Pancreas (tissue), 10 donors: ENCODE results near the gene ZNF846. TPM values are rescaled to one million over a fixed set of nuclear protein-coding genes. Genes with fewer than 3 reads are reported as not detected.

Source experiments
- ATAC-seq, 4 donors: fragments of 200-7000 bp; cut with Tn5 transposase; one replicate each; pipeline versions ENCODE4 v1.8.0 to v1.9.1; 2020; ENCODE audit warnings: mild to moderate bottlenecking in 4 of 4, moderate library complexity in 4 of 4
- DNase-seq, 6 donors: peaks; one replicate each; pipeline ENCODE4 v3.0.0-alpha.2; 2020
- FAIRE-seq: peaks from 2 replicates; lab custom pipeline; 2012; peaks lifted over from hg19 to GRCh38; lab: Jason Lieb, UNC
- H3K27ac ChIP-seq, 4 donors: fragments of 200-600 bp; sonication (generic); 1 replicate in 3 of 4; 2 replicates in 1 of 4; pipeline versions ENCODE4 v1.5.0 to v1.8.0; 2020
- H3K27me3 ChIP-seq, 4 donors: fragments of 200-600 bp; one replicate each; pipeline ENCODE4 v1.8.0; 2021
- H3K36me3 ChIP-seq, 3 donors: fragments of 200-600 bp; sonication (generic) in 1 of 3; one replicate each; pipeline versions ENCODE4 v1.5.0 to v1.8.0; 2020 to 2021
- H3K4me1 ChIP-seq, 3 donors: fragments of 200-600 bp; one replicate each; pipeline ENCODE4 v1.8.0; 2021
- H3K4me3 ChIP-seq, 4 donors: fragments of 200-600 bp; sonication (generic) in 2 of 4; one replicate each; pipeline versions ENCODE4 v1.5.0 to v1.8.0; 2020 to 2021
- H3K9me3 ChIP-seq, 4 donors: fragments of 200-600 bp; one replicate each; pipeline ENCODE4 v1.8.0; 2021
- CTCF ChIP-seq, 4 donors: fragments of 200-600 bp; sonication (generic) in 3 of 4; IDR thresholded peaks; one replicate each; pipeline versions ENCODE4 v1.5.0 to v1.8.0; 2021; ENCODE audit warnings: antibody characterized with exemption in 4 of 4
- WGBS, 2 donors: extraction: QIAGEN DNeasy Blood & Tissue Kit; methylation state at CpG; one replicate each; pipeline ENCODE4 v1.1.7; 2013; 5-methylcytosine and 5-hydroxymethylcytosine counted together
- intact Hi-C, 3 donors: fragments of 100-400 bp; cut with DNase I; formaldehyde crosslinking; loops; one replicate each; pipeline versions ENCODE4 v1.11.1 to v1.14.2; 2022
- polyA plus RNA-seq, 2 donors: library from polyadenylated mRNA; stranded (reverse); fragments of 200-250 nt; gene quantifications; one replicate each; pipeline ENCODE4 v1.2.3, GENCODE V29; 2013
- total RNA-seq, 6 donors: library from RNA; stranded (reverse); fragmentation: NEBNext Ultra II Directional in 4 of 6; extraction: Animal tissue kit (Norgen Biotek cat#: 25700) in 4 of 6; gene quantifications; one replicate each; pipeline versions ENCODE4 v1.2.1 to v1.2.4, GENCODE V29; 2021 to 2023
- donor health status: healthy with polysubstance abuse.
- donor health status: DM: no; HTN: no; CAD: no; lungs with moderate emphysema.
- donor health status: DM: no; HTN: no; CAD: no.
- donor health status: control.
- donor health status: control.
- donor health status: Bipolar disorder and iron deficiency.
- donor health status: DM: yes; HTN: yes; CAD: no.
- donor health status: DM: no; HTN: no; CAD: no.
- donor health status: DM: no; HTN: no; CAD: no.
- donor health status: DM: yes; HTN: yes; CAD: no.

Gene ZNF846
- total and polyA plus RNA-seq, 8 donors: 2.3 to 10.2 (median 4.1) TPM

- no peak overlapping the region for H3K4me3 ChIP-seq
- H3K9me3 ChIP-seq: no peaks in the 10 kb centered on the region
- intact Hi-C loops: no loop called here
- ATAC-seq: no peak
- FAIRE-seq: no peak
- WGBS, 2 donors: 91 to 92% methylated on average over 3 of the region's 3 CpGs
- H3K36me3 ChIP-seq: peaks cover 0 to 25% (median 10%) of the 10 kb centered on the region in 3 donors
- no peaks in the 10 kb centered on the region for H3K27me3 ChIP-seq
- H3K4me1 ChIP-seq: no peaks in the 10 kb centered on the region
- TF ChIP-seq CTCF (IDR thresholded peaks at IDR 0.05): no peak
- H3K27ac ChIP-seq: no peak overlapping the region
- no peak for DNase-seq
Measured at GRCh38 chr19:9806803-9807202, 38.3 kb upstream of the ZNF846 start.

GRCh38 chr19:9801976-9802375 is 33.4 kb upstream of the ZNF846 start:
- H3K4me3 ChIP-seq: no peak overlapping the region
- no peaks in the 10 kb centered on the region for H3K27me3 ChIP-seq
- no peak overlapping the region for H3K27ac ChIP-seq
- ATAC-seq (no peak), FAIRE-seq (no peak), DNase-seq (no peak)
- no peaks in the 10 kb centered on the region for H3K4me1 ChIP-seq
- intact Hi-C loops: no loop called here
- no peak for TF ChIP-seq CTCF (IDR thresholded peaks at IDR 0.05)
- 88 to 92% methylated on average over 10 of the region's 10 CpGs for WGBS, 2 donors
- H3K9me3 ChIP-seq: no peaks in the 10 kb centered on the region
- no peaks in the 10 kb centered on the region for H3K36me3 ChIP-seq

GRCh38 chr19:9799162-9799561 is 30.6 kb upstream of the ZNF846 start:
- Histone ChIP-seq H3K9me3 (no peaks in the 10 kb centered on the region), H3K36me3 (no peaks in the 10 kb centered on the region), H3K4me3 (no peak overlapping the region), H3K27me3 (no peaks in the 10 kb centered on the region), H3K4me1 (peaks cover 0 to 6% (median 0%) of the 10 kb centered on the region in 3 donors), H3K27ac (no peak overlapping the region)
- intact Hi-C loops: loop anchor here in 2 of 3 donors (5.0 to 10.0 kb wide), 2 partner anchors 172 to 594 kb away; no protein-coding TSS in a partner anchor
- ATAC-seq (no peak), FAIRE-seq (no peak), DNase-seq (no peak)
- TF ChIP-seq CTCF (IDR thresholded peaks at IDR 0.05): no peak

- no peaks in the 10 kb centered on the region for H3K36me3 ChIP-seq
- TF ChIP-seq CTCF (IDR thresholded peaks at IDR 0.05): no peak
- H3K9me3 ChIP-seq: no peaks in the 10 kb centered on the region
- FAIRE-seq (no peak), ATAC-seq (no peak), DNase-seq (no peak)
- H3K4me1 ChIP-seq: peaks cover 0 to 6% (median 0%) of the 10 kb centered on the region in 3 donors
- no peak overlapping the region for H3K27ac ChIP-seq
- intact Hi-C loops: loop anchor here in 2 of 3 donors (5.0 to 10.0 kb wide), 2 partner anchors 171 to 593 kb away; no protein-coding TSS in a partner anchor
- H3K27me3 ChIP-seq: no peaks in the 10 kb centered on the region
- no peak overlapping the region for H3K4me3 ChIP-seq
- WGBS, 2 donors: 72 to 89% methylated on average over 5 of the region's 5 CpGs
Measured at GRCh38 chr19:9797871-9798270, 29.3 kb upstream of the ZNF846 start.

- peak; percentile 51 to 65 (median 56) for TF ChIP-seq CTCF (IDR thresholded peaks at IDR 0.05)
- H3K36me3 ChIP-seq: no peaks in the 10 kb centered on the region
- DNase-seq (peak; percentile 70 to 83 (median 77)), ATAC-seq (peak; percentile 41 to 69 (median 46)), FAIRE-seq (peak; percentile 94)
- H3K27ac ChIP-seq: peak overlapping the region in 2 of 4 donors; percentile 44 to 52
- 46 to 50% methylated on average over 6 of the region's 6 CpGs for WGBS, 2 donors
- no peak overlapping the region for H3K4me3 ChIP-seq
- H3K4me1 ChIP-seq: peaks cover 0 to 6% (median 0%) of the 10 kb centered on the region in 3 donors
- H3K27me3 ChIP-seq: no peaks in the 10 kb centered on the region
- H3K9me3 ChIP-seq: no peaks in the 10 kb centered on the region
- intact Hi-C loops: loop anchor here in 2 of 3 donors (5.0 to 10.0 kb wide), 2 partner anchors 169 to 591 kb away; no protein-coding TSS in a partner anchor
Measured at GRCh38 chr19:9796113-9796773, 27.7 kb upstream of the ZNF846 start.
